HG03060 (cell line): Measurements from ENCODE around the gene ELL.

Source experiments
- ATAC-seq: cut with Tn5 transposase; IDR thresholded peaks from one replicate; pipeline ENCODE4 v1.9.1; 2021; ENCODE audit warnings: low read depth, moderate number of reproducible peaks; ENCODE audit not compliant: unreplicated experiment

ELL gene

DNA sequence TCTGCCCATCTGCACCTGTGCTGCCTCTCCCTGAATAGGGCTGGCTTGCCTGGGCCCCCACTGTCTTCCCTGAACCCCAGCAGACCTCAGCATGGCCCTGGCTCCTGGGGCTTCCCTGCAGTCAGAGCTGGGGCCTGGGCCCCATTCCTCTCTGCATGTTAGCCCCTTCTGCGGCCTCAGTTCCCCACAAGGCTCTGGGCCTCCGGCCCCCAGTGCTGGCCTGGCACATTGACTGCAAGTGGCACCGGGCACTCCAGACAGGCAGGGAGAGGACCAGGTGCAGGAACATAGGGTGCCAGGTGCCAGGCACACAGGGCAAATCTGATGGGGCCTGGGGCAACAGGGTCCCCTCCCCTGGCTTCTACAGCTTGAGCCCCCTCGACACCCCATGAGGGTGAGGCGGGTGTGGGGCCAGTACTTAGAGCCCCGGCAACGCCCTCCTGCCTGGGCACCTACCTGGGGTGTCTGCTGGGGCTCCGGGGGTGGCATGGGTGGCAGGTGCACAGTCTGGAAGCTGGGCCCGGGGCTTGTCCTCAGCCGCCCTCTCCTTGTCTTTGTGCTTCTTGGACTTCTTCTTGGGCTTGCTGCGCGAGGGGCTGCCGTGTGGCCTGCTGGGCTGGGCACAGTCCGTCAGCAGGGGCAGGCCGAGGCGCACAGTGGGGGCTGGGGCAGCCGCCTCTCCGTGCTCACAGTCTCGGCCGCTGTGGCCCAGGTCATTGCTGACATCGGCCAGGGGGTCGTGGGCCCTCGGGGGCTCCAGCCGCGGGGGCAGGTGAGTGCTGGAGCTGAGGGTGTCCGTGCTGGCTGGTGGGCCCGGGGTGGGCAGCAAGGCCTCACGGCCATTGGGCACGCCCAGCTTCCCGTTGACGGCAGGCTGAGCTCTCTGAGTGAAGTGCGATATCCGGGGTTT, 71.6 kb downstream of the ELL start:
- ATAC-seq: no peak

DNA sequence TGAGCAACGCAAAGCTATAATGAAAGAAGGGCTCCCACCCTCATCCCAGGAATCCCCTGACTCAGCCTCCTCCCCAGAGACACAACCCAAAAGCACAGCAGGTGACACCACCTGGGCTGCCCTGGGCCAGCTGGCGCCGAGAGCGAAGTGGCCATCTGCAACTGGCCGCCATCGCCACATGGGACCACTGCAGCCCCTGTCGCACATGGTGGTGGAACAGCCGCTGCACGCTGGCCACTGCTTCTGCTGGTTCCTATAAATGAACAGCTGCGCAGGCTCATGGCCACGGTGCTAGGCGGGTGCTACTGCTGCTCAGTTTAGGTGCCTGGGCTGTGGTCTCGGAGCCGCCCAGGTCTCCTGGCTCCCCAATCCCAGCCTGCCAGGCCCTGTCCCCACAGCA, 72.3 kb downstream of the ELL start:
- ATAC-seq: no peak

DNA sequence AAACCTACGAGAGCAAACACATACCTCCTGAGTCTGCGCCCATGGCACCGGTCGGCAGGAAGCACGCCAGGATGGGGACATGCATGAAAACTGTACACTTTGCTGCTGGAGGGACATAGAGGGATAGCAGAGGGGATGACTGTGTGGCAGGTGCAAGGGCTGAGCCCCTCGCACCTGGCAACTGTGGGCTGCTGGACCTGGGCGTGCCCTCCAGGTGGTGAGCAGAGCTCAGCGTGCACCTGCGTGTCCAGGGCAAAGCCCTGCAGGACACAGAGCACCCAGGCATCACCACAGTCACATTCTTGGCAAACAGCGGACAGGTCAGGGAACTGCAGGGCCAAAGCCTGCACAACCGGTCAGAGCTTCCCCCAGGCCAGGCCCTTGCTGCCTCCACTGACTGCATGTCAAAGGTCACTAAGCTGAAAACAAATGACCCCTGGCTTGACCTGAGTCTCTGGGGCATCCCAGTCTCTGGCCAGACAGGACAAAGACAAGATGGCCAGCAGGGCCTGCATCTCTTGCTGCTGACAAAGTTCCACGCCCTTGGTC, 75.0 kb downstream of the ELL start:
- ATAC-seq: no peak

DNA sequence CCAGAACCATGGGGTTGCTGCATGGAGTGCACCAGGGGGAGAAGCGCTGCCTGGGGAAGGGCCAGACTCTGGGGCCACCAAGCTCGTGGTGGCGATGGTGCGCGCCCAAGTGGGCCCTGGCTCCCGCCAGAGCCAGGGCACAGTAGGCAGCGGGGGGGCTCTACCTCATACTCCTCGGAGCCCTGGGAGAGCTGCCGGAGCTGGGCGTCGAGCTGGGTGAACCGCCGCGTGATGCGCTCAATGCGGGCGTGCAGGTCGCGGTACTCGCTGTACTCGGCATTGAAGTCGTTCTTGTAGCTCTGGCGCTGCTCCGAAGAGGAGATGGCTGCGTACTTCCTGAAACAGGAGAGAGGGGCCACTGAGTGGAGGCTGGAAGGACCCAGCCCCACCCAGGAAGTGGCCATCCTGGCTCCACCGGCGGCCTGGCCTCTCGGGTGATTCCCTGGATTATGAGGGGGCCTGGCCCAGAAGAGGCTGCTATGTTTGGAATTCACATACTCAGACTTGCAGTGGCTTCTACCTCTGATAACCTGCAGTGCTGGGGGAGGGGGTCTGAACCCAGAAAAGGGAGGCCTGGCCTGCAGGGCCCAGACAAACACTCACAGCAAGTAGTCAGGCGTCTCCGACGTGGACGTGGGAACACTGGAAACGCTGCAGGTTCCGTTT, 75.6 kb downstream of the ELL start:
- ATAC-seq: no peak

DNA sequence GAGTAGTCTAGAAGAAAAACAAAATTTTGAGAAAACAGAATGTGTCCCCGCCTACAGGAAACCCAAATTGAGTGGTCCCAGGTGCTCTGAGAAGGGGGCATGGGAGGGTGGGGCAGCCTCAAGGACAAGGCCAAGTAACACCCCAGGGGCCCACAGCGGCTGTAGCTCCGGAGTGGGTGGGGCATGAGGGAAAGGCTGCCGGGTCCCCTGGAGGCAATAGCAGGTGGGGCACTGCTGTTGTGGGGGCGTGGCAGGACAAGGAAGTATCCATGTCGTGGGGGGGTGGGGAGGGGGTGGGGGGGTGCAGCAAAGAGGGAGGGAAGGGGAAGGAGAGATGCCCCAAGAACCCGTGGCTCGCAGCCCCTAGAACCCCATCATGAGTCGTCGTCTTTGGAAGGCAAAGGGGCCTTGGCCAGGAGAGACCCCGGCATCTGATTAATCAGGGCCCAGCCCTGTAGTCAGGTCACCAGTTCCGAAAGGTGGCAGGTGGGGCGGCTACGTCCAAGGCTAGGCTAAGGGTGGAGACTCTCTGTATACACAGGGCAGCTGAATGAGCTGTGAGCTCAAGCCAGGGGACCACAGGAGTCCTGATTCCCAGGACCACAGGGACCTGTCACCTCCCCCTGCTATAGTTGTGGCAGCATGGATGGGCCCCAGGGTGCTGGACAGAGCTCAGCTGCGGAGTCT, 76.5 kb downstream of the ELL start:
- no peak for ATAC-seq

DNA sequence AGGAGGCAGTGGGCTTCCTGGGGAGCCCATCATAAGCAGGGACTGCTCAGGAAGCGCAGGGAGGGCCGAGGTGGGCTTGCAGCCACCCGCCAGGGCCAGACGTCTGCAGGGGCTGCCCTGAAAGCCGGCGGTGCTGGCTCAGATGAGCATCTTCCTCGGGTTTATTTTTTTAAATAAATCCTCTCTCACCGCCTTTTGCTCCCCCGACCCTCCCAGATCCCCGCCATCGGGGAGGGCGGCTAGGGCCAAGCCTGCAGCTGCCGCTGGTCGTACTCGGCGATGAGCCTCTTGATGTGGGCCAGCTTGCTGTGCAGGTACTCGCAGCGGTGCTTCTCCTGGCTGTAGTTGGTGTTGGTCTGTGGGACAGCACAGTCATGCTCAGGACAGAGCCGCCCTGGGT, 77.4 kb downstream of the ELL start:
- ATAC-seq: no peak

DNA sequence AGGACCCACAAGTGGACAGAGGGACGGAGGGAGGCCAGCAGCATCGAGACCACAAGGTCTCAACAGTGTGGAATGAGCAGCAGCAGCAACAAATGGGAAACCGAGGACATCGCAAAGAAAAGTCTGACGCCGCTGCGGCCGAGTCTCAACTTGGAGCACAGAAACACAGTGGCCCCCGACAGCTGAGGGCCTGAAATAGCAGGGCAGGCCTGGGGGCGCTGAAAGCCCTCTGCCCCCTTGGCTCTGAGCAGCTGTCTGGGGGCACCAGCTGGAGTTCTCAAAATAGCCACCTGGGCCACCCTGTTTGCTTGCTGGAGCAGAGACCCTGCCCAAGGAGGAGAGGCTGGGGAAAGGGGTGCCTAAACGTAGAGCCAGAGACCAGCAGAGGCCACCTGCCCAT, 78.0 kb downstream of the ELL start:
- no peak for ATAC-seq

DNA sequence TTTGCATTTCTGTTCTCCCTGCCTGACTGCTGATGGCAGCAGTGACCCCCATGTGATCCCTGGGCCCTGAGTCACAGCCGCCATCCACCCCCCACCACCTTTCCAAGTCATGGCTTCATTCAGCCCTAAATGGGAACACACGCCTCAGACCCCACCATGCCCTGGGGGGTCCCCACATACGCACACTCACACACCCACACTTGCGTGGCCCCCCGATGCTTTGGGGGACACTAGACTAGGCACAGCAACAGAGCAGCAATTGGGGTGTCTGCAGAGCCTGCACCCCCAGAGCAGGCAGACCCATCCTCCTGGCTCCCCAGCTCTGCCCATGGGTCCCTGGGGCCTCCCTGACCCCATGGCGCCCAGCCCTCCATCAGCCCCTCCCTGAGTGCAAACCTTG, 78.5 kb downstream of the ELL start:
- no peak for ATAC-seq

DNA sequence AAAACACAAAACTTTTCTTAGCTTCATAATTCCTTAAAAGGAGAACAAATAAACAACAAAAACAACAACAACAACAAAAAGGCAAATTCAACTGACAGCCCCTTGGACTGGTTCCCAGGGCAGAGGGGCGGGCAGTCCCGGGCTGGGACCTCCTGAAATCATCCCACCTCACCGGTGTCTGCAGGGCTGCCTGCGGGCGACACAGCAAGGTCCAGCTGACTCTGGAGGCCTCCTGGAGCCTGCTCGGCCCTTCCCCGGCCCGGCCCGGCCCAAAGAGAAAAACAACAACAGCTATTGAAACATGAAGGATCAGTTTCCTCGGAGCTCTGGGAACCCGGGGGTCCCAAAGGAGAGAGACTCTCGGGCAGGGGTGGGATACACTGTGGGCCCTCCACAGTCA, 78.9 kb downstream of the ELL start:
- no peak for ATAC-seq

DNA sequence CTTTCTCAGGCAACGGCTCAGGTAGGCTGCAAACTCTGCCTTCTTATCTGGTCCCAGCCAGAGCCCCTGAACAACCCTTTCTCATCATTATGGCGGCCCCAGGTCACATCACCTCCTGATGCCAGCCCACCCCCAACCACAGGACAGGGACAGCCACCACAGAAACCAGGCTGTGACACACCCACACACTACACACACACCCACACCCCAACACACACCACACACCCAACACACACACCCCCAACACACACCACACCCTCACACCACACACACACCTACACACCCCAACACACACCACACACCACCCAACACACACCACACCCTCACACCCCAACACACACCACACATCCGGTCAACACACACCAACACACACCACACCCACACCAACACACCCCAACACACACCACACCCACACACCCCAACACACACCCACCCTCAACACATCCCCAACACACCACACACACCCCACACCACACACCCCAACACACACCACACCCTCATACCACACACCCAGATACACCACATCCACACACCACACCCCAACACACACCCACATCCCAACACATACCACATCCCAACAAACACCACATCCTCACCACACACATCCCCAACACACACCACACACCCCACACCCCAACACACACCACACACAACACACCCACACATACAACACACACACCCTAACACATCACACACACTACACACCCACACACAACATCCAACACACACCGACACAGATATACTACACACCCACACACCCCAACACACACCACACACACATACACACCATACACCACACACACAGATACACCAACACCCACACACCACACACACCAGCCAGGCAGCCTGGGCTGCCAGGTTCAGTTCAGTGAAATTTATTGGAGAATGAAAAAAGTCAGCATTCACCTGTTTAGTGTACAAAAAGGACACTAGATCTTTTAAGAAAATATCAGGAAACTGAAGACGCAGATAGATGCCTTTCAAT, 79.8 kb downstream of the ELL start:
- ATAC-seq: no peak

DNA sequence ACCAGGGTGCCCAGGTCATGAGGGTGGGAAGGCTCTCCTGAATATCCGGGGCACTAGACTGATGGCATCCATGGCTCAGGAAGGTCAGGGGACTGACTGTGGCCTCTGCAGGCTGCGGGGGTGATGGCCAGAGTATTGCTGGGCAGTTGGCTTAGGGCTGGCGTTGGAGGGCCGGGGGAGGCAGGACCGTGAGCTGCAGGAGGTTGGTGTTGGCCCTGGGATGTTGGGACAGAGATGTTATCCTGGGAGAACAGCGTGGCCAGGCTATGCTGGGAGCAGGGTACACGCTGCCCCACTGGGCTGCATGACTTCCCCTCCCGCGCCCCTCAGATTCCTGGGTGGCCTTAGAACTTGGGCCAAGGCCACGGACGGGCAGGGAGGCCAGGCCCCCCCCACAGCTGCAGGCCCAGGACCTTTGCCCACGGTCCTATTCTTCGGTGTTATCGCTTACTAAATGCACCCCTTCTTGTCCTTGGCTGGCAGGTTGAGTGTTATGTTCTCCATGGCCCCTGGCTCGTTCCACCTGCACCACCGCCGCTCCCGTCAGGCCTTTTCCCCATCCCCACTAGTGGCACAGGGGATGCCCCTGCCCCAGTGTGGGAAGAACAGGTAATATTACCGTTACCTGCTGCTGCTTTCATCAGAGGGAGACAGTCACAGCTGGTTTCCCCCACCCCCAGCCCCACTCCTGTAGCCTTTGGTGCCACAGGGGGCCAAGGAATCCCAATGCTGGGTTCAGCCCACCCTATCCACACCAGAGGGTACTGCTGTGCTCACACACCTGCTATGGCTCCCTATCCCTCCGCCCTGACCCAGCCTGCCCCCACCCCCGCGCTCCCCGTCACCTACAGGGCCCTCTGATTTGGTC, 80.7 kb downstream of the ELL start:
- no peak for ATAC-seq

DNA sequence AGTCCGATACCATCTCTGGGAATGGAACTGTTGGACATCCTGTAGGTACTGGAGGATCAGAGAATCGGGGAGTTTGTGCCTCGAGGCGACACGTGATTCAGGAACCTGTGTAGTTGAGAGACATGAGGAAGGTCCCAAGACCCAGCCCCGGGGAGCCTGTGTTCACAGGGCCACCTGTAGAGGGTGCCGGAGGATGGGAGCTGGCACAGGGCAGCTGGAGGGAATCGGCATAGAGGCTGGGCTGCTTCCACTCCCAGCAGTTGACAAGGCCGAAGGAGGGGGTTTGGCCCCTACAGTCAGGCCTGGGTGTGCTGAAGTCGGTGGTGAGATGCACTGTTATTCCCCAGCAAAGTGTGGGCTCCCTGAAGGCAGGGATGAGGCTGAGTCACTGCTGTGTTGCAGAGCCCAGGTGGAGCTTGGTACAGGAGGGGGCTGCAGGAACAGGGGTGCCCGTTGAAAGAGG, 81.4 kb downstream of the ELL start:
- no peak for ATAC-seq

DNA sequence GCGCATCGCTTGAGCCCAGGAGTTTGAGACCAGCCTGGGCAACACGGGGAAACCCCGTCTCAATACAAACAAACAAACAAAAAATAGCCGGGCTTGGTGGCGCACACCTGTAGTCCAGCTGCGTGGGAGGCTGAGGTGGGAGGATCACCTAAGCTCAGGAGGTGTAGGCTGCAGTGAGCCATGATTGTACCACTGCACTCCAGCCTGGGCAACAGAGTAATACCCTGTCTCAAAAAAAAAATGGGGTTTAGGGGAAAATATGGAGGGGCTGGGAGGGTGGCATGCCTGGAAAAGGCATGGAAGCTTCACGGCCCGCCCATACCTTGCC, 82.0 kb downstream of the ELL start:
- ATAC-seq: no peak

DNA sequence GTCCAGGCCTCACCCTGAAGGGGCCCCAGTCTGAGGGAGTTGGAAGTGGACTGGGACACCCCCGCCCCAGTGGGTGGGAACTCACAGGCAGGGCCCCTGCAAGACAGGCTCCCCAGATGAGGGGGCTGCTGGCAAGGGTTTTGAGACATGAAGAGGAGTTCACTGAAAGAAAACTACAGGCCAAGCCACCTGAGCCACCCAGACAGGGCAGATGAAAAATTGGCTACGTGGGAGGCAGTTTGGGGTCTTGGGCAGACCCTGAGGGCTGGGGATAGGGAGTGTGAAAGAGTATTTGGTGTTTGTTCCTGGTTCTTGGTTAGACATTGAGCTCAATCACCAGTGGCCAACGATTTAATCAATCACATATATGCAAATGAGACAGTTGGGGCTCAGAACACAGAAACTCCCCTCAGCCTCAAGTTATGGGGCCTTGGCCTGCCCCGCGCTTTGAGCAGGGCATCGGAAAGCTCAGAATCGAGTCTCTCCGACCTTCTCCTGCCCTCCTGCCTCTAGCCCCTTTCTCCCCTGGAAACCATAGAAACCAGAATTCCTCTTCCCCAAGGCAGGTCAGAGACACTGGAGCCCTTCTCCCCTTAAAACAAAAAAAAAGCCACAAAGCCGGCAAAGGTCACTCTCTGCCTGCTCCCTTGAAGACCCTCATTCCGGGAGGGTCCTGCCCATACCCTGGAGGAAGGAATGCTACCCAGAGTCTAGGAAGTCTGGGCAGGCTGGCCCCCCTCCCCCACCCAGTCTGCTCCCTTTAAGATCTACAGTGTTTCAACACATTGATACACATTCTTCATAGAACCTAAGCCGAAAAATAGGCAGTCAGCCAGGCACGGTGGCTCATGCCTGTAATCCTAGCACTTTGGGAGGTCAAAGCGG, 82.6 kb downstream of the ELL start:
- no peak for ATAC-seq

DNA sequence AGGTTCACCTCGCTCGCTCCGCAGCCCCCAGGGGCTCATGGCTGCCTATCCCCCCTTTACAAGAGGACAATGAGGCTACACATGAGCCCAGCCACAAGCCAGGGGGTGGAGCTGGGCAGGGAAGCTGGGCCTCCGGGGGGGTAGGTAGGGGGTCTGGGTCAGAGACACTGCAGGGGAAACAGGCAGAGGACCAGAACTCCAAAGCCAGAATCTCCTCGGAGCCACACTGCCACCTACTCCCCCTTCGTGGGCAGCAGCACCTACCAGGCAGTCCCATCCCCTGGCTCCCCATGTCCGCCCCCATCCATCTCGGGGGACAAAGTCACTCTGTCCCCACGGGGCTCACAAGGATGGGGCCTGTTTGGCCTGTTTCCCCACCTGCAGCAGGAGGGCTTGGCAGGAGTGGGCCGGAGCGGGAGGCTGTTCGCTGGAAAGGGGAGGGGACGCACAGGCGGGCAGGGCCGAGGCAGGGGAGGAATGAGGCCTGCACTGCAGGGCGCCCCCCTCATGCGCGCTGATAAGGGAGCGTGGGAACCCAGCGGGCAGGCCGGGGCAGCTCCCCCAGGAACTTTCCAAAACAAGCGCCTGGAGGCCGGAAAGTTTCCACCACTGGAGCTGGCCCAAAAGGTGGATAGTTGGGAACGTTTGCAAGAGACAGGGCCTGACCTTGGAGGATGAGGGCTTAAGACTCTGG, 83.4 kb downstream of the ELL start:
- ATAC-seq: no peak

DNA sequence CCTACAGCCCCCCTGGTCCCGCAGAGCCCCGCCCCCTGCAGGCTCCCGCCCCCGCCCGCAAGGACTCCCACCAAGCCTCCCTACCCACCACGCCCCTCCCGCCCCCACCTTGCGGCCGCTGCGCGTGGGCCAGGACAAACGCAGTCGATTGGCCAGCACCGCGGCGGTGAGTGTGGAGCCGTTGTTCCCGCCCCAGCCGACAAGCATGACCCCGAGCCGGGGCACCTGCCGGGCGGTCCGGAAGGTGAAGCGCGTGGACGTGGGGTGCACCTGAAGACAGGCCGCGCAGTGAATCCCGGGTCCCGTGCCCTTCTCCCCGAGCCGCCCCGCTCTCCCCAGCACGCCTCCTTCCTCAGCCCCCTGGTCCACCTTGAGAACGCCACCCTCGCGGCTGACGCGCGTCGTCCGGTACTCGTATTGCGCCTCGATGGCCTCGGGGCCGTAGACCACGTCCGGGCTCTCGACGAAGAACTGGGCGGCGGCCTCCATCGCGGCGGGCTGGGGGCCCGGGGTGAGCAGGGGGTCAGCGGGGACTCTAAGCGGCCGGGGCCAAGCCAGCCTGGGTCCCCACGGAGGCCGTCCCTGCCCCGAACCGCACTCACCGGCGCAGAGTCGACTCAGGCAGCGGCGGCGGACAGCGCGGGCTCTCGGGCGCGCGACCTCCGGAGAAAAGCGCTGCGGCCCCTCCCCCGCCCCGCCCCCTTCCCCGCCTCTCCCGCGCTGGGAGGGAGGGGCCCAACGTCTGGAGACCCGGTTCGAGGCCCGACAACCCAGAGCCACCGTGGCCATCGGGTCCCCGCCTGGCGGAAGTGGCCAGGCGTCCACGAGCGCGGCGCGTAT, 84.2 kb downstream of the ELL start, which contains the start of gene ISYNA1:
ISYNA1 (minus strand) TSS at position 643 of the 840 bp plus-strand sequence; CDS start at position 489, 154 bp downstream.
- ATAC-seq: no peak
